ENCODE results near the gene PPM1J.

The PPM1J gene

GRCh38 chr1:112708002-112708448, 7.1 kb downstream of the PPM1J start:
- TF ChIP-seq CTCF (IDR thresholded peaks at IDR 0.05; ENCODE audit: insufficient read depth, low read depth, low read length, missing control alignments), result no peak
- no peak for DNase-seq (ENCODE audit: low read depth)
- peak overlapping the region; percentile 78 for H3K4me3 ChIP-seq (ENCODE audit: low read length)

- DNase-seq (ENCODE audit: low read depth), result peak; percentile 89
- TF ChIP-seq CTCF (IDR thresholded peaks at IDR 0.05; ENCODE audit: insufficient read depth, low read depth, low read length, missing control alignments), result peak; percentile 84
- H3K4me3 ChIP-seq (ENCODE audit: low read length), result peak overlapping the region; percentile 78
Observed at GRCh38 chr1:112707221-112708001, 7.7 kb downstream of the PPM1J start.

- peak; percentile 68 for DNase-seq (ENCODE audit: low read depth)
- TF ChIP-seq CTCF (IDR thresholded peaks at IDR 0.05; ENCODE audit: insufficient read depth, low read depth, low read length, missing control alignments), result no peak
Observed at GRCh38 chr1:112706505-112707220, 8.5 kb downstream of the PPM1J start, which contains the start of gene RHOC. Gene RHOC, minus strand, starts transcription at chr1:112707127. Its CDS starts 3,328 bp downstream, at chr1:112703799.

GRCh38 chr1:112704934-112705627, 10.1 kb downstream of the PPM1J start:
- DNase-seq (ENCODE audit: low read depth), result peak; percentile 97
- H3K4me3 ChIP-seq (ENCODE audit: low read length), result peak overlapping the region; percentile 78
- TF ChIP-seq CTCF (IDR thresholded peaks at IDR 0.05; ENCODE audit: insufficient read depth, low read depth, low read length, missing control alignments), result no peak

More at GRCh38 chr1:112706505-112707220, 8.5 kb downstream of the PPM1J start, which contains the start of gene RHOC:
- peak within 1 kb of the TSS; percentile 78 for H3K4me3 ChIP-seq (ENCODE audit: low read length)

GRCh38 chr1:112704391-112704933, 10.7 kb downstream of the PPM1J start:
- no peak for TF ChIP-seq CTCF (IDR thresholded peaks at IDR 0.05; ENCODE audit: insufficient read depth, low read depth, low read length, missing control alignments)
- H3K4me3 ChIP-seq (ENCODE audit: low read length), result peak overlapping the region; percentile 78
- DNase-seq (ENCODE audit: low read depth), result no peak

- H3K4me3 ChIP-seq (ENCODE audit: low read length), result peak overlapping the region; percentile 78
- no peak for TF ChIP-seq CTCF (IDR thresholded peaks at IDR 0.05; ENCODE audit: insufficient read depth, low read depth, low read length, missing control alignments)
- no peak for DNase-seq (ENCODE audit: low read depth)
Observed at GRCh38 chr1:112703706-112704105, 11.4 kb downstream of the PPM1J start.
